Osteocyte (in vitro differentiated cells): ENCODE measurements around the gene BPI. TPM values are rescaled to one million over a fixed set of nuclear protein-coding genes. Genes with fewer than 3 reads are reported as not detected.

Source experiments
- DNase-seq: peaks from one replicate; pipeline ENCODE4 v3.0.0; 2021; ENCODE audit warnings: mixed read lengths; ENCODE audit not compliant: unreplicated experiment; ENCODE audit errors: extremely low spot score
- H3K27ac Mint-ChIP-seq: one replicate; pipeline ENCODE4 v1.8.0; 2021; ENCODE audit warnings: mild to moderate bottlenecking, mixed read lengths; ENCODE audit not compliant: unreplicated experiment
- H3K27me3 Mint-ChIP-seq: one replicate; pipeline ENCODE4 v1.8.0; 2021; ENCODE audit warnings: mixed read lengths; ENCODE audit not compliant: unreplicated experiment
- H3K36me3 Mint-ChIP-seq: one replicate; pipeline ENCODE4 v1.8.0; 2021; ENCODE audit warnings: mixed read lengths; ENCODE audit not compliant: unreplicated experiment
- H3K4me1 Mint-ChIP-seq: one replicate; pipeline ENCODE4 v1.8.0; 2021; ENCODE audit warnings: mixed read lengths; ENCODE audit not compliant: unreplicated experiment
- H3K4me3 Mint-ChIP-seq: one replicate; pipeline ENCODE4 v1.8.0; 2021; ENCODE audit warnings: mild to moderate bottlenecking, moderate library complexity, mixed read lengths; ENCODE audit not compliant: unreplicated experiment
- H3K9me3 Mint-ChIP-seq: one replicate; pipeline ENCODE4 v1.8.0; 2021; ENCODE audit warnings: mixed read lengths; ENCODE audit not compliant: unreplicated experiment
- total RNA-seq: library from RNA; stranded (reverse); gene quantifications from 2 replicates; pipeline ENCODE4 v1.2.1, GENCODE V29; 2021
- TF ChIP-seq, protein P1 (sequence below): fragments of 200-600 bp; sonication (generic); IDR thresholded peaks from 2 replicates; pipeline ENCODE4 v1.5.0; 2021; ENCODE audit warnings: antibody characterized with exemption, mild to moderate bottlenecking, moderate library complexity

BPI gene
- total RNA-seq, 1 donor from 2014 or later, result 8.5 TPM

DNA sequence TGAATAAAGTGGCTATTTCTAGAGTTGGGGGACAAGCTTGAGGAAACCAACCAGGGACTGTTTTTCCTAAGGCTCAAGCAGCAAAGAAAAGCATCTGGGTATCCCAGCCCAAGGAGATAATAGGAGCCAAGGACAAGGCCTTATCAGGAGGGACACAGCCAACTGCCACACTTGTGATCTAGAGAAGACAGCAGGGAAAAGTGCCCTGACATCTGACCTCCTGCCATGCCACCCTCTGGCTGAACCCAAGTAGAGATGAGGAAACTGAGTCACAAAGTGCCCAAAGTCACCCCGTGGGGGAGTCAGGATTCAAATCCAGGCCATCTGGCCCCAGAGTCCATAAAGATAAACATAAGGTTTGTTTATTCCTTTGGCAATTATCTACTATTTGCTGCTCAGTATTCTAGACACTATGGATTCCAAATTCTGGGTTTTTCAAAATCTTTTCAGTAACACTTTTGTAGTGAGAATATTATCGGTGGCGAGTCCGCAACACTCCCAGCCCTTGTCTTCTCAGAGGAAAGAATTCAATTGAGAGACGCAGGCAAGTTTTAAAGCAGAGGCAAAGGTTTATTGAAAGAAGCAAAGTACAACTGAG lies 38.9 kb downstream of the BPI start:
- H3K9me3 Mint-ChIP-seq, result peaks cover 5% of the 10 kb centered on the region
- no peaks in the 10 kb centered on the region for H3K36me3 Mint-ChIP-seq
- no peak overlapping the region for H3K27ac Mint-ChIP-seq
- no peak overlapping the region for H3K4me3 Mint-ChIP-seq
- TF ChIP-seq, protein P1, sequence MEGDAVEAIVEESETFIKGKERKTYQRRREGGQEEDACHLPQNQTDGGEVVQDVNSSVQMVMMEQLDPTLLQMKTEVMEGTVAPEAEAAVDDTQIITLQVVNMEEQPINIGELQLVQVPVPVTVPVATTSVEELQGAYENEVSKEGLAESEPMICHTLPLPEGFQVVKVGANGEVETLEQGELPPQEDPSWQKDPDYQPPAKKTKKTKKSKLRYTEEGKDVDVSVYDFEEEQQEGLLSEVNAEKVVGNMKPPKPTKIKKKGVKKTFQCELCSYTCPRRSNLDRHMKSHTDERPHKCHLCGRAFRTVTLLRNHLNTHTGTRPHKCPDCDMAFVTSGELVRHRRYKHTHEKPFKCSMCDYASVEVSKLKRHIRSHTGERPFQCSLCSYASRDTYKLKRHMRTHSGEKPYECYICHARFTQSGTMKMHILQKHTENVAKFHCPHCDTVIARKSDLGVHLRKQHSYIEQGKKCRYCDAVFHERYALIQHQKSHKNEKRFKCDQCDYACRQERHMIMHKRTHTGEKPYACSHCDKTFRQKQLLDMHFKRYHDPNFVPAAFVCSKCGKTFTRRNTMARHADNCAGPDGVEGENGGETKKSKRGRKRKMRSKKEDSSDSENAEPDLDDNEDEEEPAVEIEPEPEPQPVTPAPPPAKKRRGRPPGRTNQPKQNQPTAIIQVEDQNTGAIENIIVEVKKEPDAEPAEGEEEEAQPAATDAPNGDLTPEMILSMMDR, result no peak
- no peak for DNase-seq
- H3K4me1 Mint-ChIP-seq, result peaks cover 1% of the 10 kb centered on the region
- peaks cover 30% of the 10 kb centered on the region for H3K27me3 Mint-ChIP-seq

DNA sequence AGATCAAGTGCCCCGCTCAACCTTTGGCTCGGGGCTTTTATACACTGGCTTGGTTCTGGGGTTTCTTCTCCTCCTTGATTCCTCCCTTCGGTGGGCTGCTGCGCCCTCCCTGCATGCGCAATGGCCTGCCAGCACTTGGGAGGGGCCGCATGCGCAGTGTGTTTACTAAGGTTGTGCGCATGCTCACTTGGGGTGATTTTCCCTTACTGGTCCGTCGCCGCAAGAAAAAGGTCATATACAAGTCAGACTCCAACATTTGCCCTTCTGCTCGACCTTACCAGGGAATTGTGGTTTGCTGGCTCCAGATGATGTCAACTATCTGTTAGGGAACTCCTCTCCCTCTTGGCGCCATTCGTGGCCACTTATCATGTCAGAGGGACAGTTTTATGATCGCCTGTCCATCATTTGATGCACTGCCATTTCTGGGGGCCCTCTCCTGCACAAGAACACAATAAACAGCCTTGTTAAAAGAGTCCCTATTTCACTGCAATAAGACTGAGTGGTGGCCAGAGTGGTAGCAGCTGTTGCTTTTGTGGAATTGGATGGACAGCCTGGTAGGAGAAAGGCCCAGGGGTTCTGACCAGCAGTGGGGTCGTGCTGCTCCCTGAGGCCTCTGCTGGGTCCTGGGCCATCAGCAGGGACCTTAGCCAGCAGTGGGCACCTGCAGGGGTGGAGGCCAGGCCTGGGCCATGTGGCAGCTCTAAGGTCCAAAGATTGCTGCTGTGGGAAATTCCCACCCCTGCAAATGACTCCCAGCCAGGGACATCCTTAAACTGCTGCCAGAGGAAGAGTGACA lies 39.6 kb downstream of the BPI start:
- peaks cover 30% of the 10 kb centered on the region for H3K27me3 Mint-ChIP-seq
- peaks cover 1% of the 10 kb centered on the region for H3K4me1 Mint-ChIP-seq
- TF ChIP-seq, protein P1, result no peak
- H3K4me3 Mint-ChIP-seq, result no peak overlapping the region
- H3K27ac Mint-ChIP-seq, result no peak overlapping the region
- no peaks in the 10 kb centered on the region for H3K9me3 Mint-ChIP-seq
- no peaks in the 10 kb centered on the region for H3K36me3 Mint-ChIP-seq
- no peak for DNase-seq

DNA sequence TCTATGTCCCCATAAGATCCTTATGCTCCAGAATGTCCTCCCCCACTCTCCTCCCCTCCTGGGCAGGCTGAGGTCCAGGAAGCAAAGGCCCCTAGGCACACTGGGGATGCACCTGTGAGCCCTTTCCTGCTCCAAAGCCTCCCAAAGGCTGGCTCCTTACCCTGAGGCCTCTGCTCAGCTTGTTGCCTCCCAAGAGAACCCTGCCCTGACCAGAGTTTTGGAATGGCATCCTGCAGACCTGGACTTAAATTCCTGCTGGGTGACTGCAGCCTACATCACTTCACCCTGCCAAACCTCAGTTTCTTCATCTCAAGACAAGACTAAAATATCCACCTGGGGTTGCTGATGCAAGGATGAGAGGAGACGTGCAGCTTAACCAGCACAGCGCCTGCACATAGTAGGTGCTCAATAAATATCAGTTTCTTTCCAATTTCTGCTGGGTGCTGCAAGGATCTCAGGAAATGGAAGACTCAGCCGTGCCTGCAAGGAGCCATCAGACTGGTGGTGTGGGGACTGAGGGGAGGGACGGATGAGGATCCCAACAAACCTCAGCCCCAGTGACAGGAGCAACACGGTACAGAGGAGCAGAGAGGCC lies 40.2 kb downstream of the BPI start:
- TF ChIP-seq, protein P1, result no peak
- Mint-ChIP-seq H3K36me3 (no peaks in the 10 kb centered on the region), H3K9me3 (no peaks in the 10 kb centered on the region), H3K4me3 (no peak overlapping the region), H3K27me3 (peaks cover 30% of the 10 kb centered on the region), H3K4me1 (peaks cover 1% of the 10 kb centered on the region), H3K27ac (no peak overlapping the region)
- DNase-seq, result no peak

DNA sequence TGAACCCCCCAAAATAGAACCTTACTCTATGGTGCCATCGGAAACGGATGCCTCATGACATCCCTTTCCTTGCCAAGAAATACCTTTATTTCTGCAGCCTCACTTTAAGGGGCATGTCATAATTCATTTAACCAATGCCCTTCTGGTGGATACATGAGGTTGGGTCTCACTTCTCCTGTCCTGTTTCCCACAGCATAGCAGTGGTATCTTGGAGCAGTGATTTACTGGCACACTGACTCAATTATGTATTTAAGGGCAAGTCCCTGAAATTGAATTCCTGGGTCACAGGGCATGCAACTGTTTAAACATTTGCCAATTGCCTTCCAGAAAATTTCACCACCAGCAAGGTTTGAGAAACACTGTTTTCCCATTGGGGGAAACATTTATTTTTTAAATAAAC lies 41.7 kb downstream of the BPI start:
- H3K27me3 Mint-ChIP-seq, result peaks cover 31% of the 10 kb centered on the region
- no peaks in the 10 kb centered on the region for H3K9me3 Mint-ChIP-seq
- no peaks in the 10 kb centered on the region for H3K36me3 Mint-ChIP-seq

More for the DNA sequence above, 41.7 kb downstream of the BPI start:
- no peak overlapping the region for H3K27ac Mint-ChIP-seq
- TF ChIP-seq, protein P1, result no peak
- no peak overlapping the region for H3K4me3 Mint-ChIP-seq
- DNase-seq, result no peak
- peaks cover 1% of the 10 kb centered on the region for H3K4me1 Mint-ChIP-seq
